Heart left ventricle (tissue), 16 donors: ENCODE data around the gene PIK3R6. TPM values are rescaled to one million over a fixed set of nuclear protein-coding genes. Genes with fewer than 3 reads are reported as not detected.
"Not testable (repeated sequence)": the region's sequence is repeated elsewhere in the genome, so short reads cannot be mapped to it uniquely, and the experiment has no call there.

Experiments used
- ATAC-seq, 4 donors: fragments of 200-7000 bp; cut with Tn5 transposase; one replicate each; pipeline ENCODE4 v1.9.1; 2020 to 2022; ENCODE audit warnings: moderate library complexity in 4 of 4, mild to moderate bottlenecking in 3 of 4, moderate number of reproducible peaks in 1 of 4
- DNase-seq, 5 donors: peaks; one replicate each; pipeline ENCODE4 v3.0.0-alpha.2; 2020
- H3K27ac ChIP-seq, 12 donors: fragments of 200-600 bp; sonication (generic) in 4 of 12; one replicate each; pipeline versions ENCODE4 v1.5.0 to v1.8.0; 2016 to 2022; ENCODE audit warnings: mild to moderate bottlenecking in 2 of 12
- H3K27me3 ChIP-seq, 9 donors: fragments of 200-600 bp; sonication (generic) in 2 of 9; one replicate each; pipeline versions ENCODE4 v1.5.1 to v1.8.0; 2016 to 2022; ENCODE audit warnings: mild to moderate bottlenecking in 3 of 9
- H3K36me3 ChIP-seq, 9 donors: fragments of 200-600 bp; sonication (generic) in 2 of 9; one replicate each; pipeline versions ENCODE4 v1.5.0 to v1.8.0; 2018 to 2022; ENCODE audit warnings: mild to moderate bottlenecking in 2 of 9
- H3K4me1 ChIP-seq, 12 donors: fragments of 200-600 bp; sonication (generic) in 4 of 12; one replicate each; pipeline versions ENCODE4 v1.5.0 to v1.8.0; 2016 to 2022; ENCODE audit warnings: mild to moderate bottlenecking in 3 of 12
- H3K4me3 ChIP-seq, 12 donors: fragments of 200-600 bp; sonication (generic) in 4 of 12; one replicate each; pipeline versions ENCODE4 v1.5.0 to v1.8.0; 2017 to 2022; ENCODE audit warnings: mild to moderate bottlenecking in 9 of 12, moderate library complexity in 4 of 12
- H3K9me3 ChIP-seq, 12 donors: fragments of 200-600 bp; sonication (generic) in 4 of 12; one replicate each; pipeline versions ENCODE4 v1.5.0 to v1.8.0; 2016 to 2022; ENCODE audit warnings: mild to moderate bottlenecking in 1 of 12
- CTCF ChIP-seq, 12 donors: fragments of 200-600 bp; sonication (generic) in 4 of 12; IDR thresholded peaks; one replicate each; pipeline versions ENCODE4 v1.5.0 to v1.8.0; 2018 to 2022; ENCODE audit warnings: antibody characterized with exemption in 12 of 12, mild to moderate bottlenecking in 5 of 12
- POLR2A ChIP-seq, 2 donors: fragments of 450-650 bp; IDR thresholded peaks; one replicate each; pipeline ENCODE4 v1.6.1; 2017; ENCODE audit warnings: antibody characterized with exemption in 2 of 2, mild to moderate bottlenecking in 2 of 2, moderate library complexity in 2 of 2
- WGBS, 4 donors: extraction: QIAGEN DNeasy Blood & Tissue Kit in 2 of 4; methylation state at CpG; one replicate each; pipeline versions ENCODE4 v1.1.5 to v1.1.7; 2013 to 2018; 5-methylcytosine and 5-hydroxymethylcytosine counted together
- intact Hi-C, 10 donors: fragments of 100-400 bp; cut with DNase I; formaldehyde crosslinking; loops; one replicate each; pipeline versions ENCODE4 v1.11.1 to v1.14.2; 2022
- polyA plus RNA-seq, 2 donors: library from polyadenylated mRNA; stranded (reverse); fragments of 200-250 nt; gene quantifications; one replicate each; pipeline ENCODE4 v1.2.3, GENCODE V29; 2013
- total RNA-seq, 9 donors: library from RNA; depleted of rRNA in 2 of 9; stranded (reverse); fragments of >200 nt in 2 of 9; fragmentation: NEBNext Ultra II Directional in 3 of 9; extraction: Animal tissue kit (Norgen Biotek cat#: 25700) in 3 of 9; gene quantifications; one replicate each; pipeline versions ENCODE4 v1.1.0 to v1.2.4, GENCODE V29; 2016 to 2023
- donor health status: ischemic (EF 13 %, LVEDD 7.1; RV severe dilation, severe dysfunction).
- donor health status: healthy with polysubstance abuse.
- donor health status: DM: no; HTN: yes; CAD: no.
- donor health status: DM: no; HTN: no; CAD: no.
- donor health status: ischemic (EF 25% LVEDD 6.9; RV normal size, moderate dysfunction).
- donor health status: ischemic (EF 25% LVEDD 5.7; RV mildly dilated, moderate dysfunction).
- donor health status: healthy.
- donor health status: DM: yes; HTN: yes; CAD: no.
- donor health status: ischemic (EF 35%, LVEDD 5.7; RV mildly dilated, moderate dysfunction).
- donor health status: nonischemic (EF 11% LVEDD 7.7; RV severe dilation, severe dysfunction).
- donor health status: DM: yes; HTN: yes; CAD: no.
- donor health status: PGD.
- donor health status: ischemic (EF 29% LVEDD 5.4; RV normal size, mild dysfunction).
- donor health status: nonischemic (EF 23%, LVEDD 6.1; RV moderate dilation, normal function).

The PIK3R6 gene
- total and polyA plus RNA-seq, 11 donors, result 0.21 to 5.4 (median 1.0) TPM

GRCh38 chr17:8818047-8818446 is 49.4 kb downstream of the PIK3R6 start:
- Histone ChIP-seq H3K4me3 (no peak overlapping the region), H3K9me3 (peaks cover 0 to 5% (median 0%) of the 10 kb centered on the region in 12 donors), H3K27ac (no peak overlapping the region), H3K27me3 (no peaks in the 10 kb centered on the region), H3K4me1 (no peaks in the 10 kb centered on the region), H3K36me3 (no peaks in the 10 kb centered on the region)
- ATAC-seq (no peak), DNase-seq (no peak)
- no peak for TF ChIP-seq CTCF (IDR thresholded peaks at IDR 0.05)
- no peak for TF ChIP-seq POLR2A (IDR thresholded peaks at IDR 0.05)
- WGBS, 4 donors, result 92 to 95% (median 94%) methylated on average over 8 of the region's 8 CpGs
- intact Hi-C loops, result no loop called here

GRCh38 chr17:8806926-8807550 is 60.4 kb downstream of the PIK3R6 start:
- Histone ChIP-seq H3K9me3 (peaks cover 0 to 14% (median 0%) of the 10 kb centered on the region in 12 donors), H3K36me3 (no peaks in the 10 kb centered on the region), H3K27ac (peak overlapping the region in 2 of 12 donors; percentile 23 to 81), H3K27me3 (no peaks in the 10 kb centered on the region), H3K4me3 (no peak overlapping the region), H3K4me1 (peaks cover 0 to 16% (median 0%) of the 10 kb centered on the region in 12 donors)
- 81 to 87% (median 84%) methylated on average over 4 of the region's 4 CpGs for WGBS, 4 donors
- no peak for TF ChIP-seq CTCF (IDR thresholded peaks at IDR 0.05)
- TF ChIP-seq POLR2A (IDR thresholded peaks at IDR 0.05), result no peak
- DNase-seq, result no peak
- peak in 2 of 4 donors; percentile 38 to 47 for ATAC-seq
- intact Hi-C loops, result loop anchor here in 3 of 10 donors (10.0 kb wide), 2 partner anchors 88 to 708 kb away; no protein-coding TSS in a partner anchor

- Histone ChIP-seq H3K27ac (peak overlapping the region in 2 of 12 donors; percentile 23 to 81), H3K4me3 (no peak overlapping the region), H3K4me1 (peaks cover 0 to 16% (median 0%) of the 10 kb centered on the region in 12 donors), H3K36me3 (no peaks in the 10 kb centered on the region), H3K27me3 (no peaks in the 10 kb centered on the region), H3K9me3 (peaks cover 0 to 13% (median 0%) of the 10 kb centered on the region in 12 donors)
- DNase-seq (no peak), ATAC-seq (no peak)
- intact Hi-C loops, result loop anchor here in 3 of 10 donors (10.0 kb wide), 2 partner anchors 88 to 708 kb away; no protein-coding TSS in a partner anchor
- WGBS, 4 donors, result 95 to 97% (median 96%) methylated on average over 3 of the region's 3 CpGs
- TF ChIP-seq POLR2A (IDR thresholded peaks at IDR 0.05), result no peak
- no peak for TF ChIP-seq CTCF (IDR thresholded peaks at IDR 0.05)
Observed at GRCh38 chr17:8806253-8806925, 61.1 kb downstream of the PIK3R6 start.

GRCh38 chr17:8805396-8805795 is 62.1 kb downstream of the PIK3R6 start:
- WGBS, 4 donors, result 93 to 98% (median 94%) methylated on average over 10 of the region's 10 CpGs
- intact Hi-C loops, result loop anchor here in 3 of 10 donors (10.0 kb wide), 2 partner anchors 89 to 709 kb away; no protein-coding TSS in a partner anchor

More at GRCh38 chr17:8805396-8805795, 62.1 kb downstream of the PIK3R6 start:
- peaks cover 0 to 16% (median 0%) of the 10 kb centered on the region in 12 donors for H3K4me1 ChIP-seq
- H3K27me3 ChIP-seq, ATAC-seq, H3K27ac ChIP-seq, DNase-seq, H3K4me3 ChIP-seq, H3K36me3 ChIP-seq: not testable (repeated sequence)
- peaks cover 0 to 13% (median 0%) of the 10 kb centered on the region in 12 donors for H3K9me3 ChIP-seq
